ENCODE results near the gene C2CD4D.

C2CD4D gene

DNA sequence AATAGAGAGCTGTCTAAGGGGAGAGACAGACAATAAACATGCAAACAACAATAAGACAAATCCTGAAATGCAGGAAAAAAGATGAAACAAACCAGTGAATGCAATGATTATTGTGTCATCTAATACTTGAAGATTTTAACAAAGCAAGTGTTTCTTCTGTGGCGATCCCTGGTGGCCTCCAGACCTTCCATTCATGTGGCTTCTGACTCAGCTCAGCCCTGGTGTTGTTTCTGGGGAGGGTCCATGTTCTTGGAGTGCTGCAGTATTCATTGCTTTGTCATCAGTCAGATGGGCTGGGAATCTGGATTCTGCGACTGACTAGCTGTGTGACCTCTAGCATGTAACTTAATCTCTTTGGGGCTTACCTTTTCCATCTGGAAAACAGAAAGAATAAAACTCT is 1.5 kb upstream of the C2CD4D start:
- H3K4me3 ChIP-seq (replicated peaks in 1 of 2; ENCODE audit: low read depth in 2 of 2, low read length in 2 of 2) = no peak overlapping the region
- peak in 1 of 2 donors; percentile 82 for DNase-seq (ENCODE audit: low read depth in 2 of 2)
- TF ChIP-seq, protein P1, sequence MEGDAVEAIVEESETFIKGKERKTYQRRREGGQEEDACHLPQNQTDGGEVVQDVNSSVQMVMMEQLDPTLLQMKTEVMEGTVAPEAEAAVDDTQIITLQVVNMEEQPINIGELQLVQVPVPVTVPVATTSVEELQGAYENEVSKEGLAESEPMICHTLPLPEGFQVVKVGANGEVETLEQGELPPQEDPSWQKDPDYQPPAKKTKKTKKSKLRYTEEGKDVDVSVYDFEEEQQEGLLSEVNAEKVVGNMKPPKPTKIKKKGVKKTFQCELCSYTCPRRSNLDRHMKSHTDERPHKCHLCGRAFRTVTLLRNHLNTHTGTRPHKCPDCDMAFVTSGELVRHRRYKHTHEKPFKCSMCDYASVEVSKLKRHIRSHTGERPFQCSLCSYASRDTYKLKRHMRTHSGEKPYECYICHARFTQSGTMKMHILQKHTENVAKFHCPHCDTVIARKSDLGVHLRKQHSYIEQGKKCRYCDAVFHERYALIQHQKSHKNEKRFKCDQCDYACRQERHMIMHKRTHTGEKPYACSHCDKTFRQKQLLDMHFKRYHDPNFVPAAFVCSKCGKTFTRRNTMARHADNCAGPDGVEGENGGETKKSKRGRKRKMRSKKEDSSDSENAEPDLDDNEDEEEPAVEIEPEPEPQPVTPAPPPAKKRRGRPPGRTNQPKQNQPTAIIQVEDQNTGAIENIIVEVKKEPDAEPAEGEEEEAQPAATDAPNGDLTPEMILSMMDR (IDR thresholded peaks at IDR 0.05; ENCODE audit: low read depth, low read length) = no peak

DNA sequence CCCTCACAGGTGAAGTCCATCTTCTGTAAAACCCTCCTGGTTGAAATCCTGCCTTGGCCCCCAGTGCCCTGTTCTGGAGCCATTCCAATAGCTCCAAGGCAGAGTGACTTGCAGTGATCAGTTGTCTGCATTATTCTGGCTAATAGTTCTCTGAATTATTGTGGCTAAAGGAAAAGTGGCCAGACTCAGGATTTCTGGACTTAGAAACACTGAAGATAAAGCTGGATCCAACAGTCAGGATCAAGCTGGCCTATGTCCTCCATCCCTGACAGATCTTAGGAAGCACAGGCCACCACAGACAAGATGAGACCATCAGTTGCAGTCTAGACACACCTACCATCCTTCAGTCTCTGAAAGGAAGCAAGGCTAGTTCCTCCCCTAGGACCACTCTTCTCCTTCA is 801 bp upstream of the C2CD4D start:
- no peak overlapping the region for H3K4me3 ChIP-seq (replicated peaks in 1 of 2; ENCODE audit: low read depth in 2 of 2, low read length in 2 of 2)
- no peak for DNase-seq (ENCODE audit: low read depth in 2 of 2)
- TF ChIP-seq, protein P1 (IDR thresholded peaks at IDR 0.05; ENCODE audit: low read depth, low read length) = no peak

DNA sequence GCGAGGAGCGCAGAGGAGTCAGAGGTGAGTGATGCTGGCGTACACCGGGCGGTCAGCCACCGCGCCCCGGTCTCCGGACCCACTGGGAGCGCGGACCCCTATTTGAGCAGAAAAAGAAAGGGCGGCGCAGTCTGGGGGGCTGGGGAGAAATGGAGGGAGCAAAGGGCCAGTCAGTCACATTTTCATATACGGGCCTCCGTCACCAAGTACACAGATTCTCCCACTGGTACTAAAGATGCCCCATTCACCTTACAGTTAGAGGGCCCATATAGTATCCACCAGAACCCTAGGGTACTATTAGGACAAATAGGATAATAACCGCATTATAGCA is 573 bp downstream of the C2CD4D start:
- H3K4me3 ChIP-seq (replicated peaks in 1 of 2; ENCODE audit: low read depth in 2 of 2, low read length in 2 of 2) = peak overlapping the region; percentile 11 to 18
- TF ChIP-seq, protein P1 (IDR thresholded peaks at IDR 0.05; ENCODE audit: low read depth, low read length) = no peak
- DNase-seq (ENCODE audit: low read depth in 2 of 2) = no peak

DNA sequence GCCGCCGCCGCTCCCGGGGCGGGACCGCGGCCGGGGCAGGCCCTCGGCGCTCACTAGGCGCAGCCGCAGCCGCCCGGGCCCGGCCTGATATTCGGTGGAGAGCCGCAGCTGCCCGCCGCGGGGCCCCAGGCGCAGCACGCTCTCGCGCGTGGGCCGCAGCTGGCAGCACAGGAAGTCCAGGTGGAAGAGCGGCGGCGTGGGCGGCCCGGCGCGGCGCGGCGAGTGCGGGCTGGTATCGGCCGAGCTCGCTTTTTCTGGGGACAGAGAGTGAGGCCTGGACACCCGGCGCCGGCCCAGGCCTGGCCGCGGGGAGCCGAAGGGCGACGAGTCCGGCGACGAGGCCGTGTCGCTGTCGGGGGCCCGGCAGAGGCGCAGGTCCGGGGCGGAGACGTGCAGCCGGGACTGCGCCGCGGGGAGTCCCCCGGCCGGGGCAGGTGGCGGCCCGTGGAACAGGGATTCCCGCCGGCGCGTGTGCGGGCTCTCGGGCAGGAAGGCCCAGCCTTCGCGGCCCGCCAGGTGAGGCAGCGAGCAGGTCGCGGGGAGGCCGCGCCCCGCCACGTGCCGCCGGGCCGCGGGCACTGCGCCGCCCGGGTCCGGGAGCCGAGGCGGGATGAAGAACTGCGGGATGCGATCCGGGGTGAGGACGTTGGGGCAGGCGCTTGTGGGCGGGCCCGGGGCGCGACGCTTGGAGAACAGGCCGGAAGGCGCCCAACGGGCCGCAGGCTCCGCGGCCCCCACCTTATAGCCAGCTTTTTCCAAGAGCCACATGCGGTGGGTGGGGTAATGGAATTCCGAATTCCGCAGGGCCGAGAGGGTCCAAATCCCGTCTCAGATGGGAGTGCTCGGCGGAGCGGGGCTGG is 1.2 kb downstream of the C2CD4D start:
- TF ChIP-seq, protein P1 (IDR thresholded peaks at IDR 0.05; ENCODE audit: low read depth, low read length) = no peak
- DNase-seq (ENCODE audit: low read depth in 2 of 2) = no peak
- peak overlapping the region; percentile 11 to 18 for H3K4me3 ChIP-seq (replicated peaks in 1 of 2; ENCODE audit: low read depth in 2 of 2, low read length in 2 of 2)

DNA sequence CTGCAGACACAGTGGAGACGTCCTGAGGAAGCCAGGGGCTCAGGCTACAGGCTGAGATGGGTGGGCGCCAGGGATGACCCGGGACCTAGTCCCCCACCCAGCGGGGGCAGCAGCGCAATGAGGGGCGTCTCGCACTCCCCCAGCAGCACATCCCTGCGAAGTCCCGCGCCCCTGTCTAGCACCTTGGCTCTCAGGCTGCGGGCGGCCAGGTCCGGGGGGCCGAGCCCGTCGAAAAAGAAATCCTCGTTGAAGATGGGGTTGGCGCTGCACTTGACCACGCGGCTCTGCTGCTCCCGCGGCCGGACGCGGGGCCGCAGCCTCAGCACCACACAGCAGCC is 1.8 kb downstream of the C2CD4D start:
- TF ChIP-seq, protein P1 (IDR thresholded peaks at IDR 0.05; ENCODE audit: low read depth, low read length) = no peak
- no peak for DNase-seq (ENCODE audit: low read depth in 2 of 2)
- no peak overlapping the region for H3K4me3 ChIP-seq (replicated peaks in 1 of 2; ENCODE audit: low read depth in 2 of 2, low read length in 2 of 2)

DNA sequence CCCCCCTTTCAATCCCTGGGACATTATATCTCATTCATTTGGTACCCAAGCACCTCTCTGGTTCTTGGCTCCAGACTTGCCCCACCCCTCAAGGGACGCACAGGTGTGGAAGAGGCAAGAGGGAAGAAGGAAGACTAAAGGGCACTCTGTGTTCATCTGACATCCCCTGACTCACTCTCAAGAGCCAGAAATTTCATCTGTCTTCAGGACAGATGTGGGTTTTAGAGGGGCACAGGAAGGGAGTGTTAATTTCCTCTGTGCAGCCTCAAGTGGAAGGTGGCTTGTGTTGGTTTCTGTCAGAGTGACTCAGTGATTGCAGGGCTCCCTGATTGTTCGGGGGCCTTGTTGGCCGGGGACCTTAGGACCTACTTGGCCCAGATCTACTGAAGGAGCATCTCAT is 2.4 kb downstream of the C2CD4D start:
- DNase-seq (ENCODE audit: low read depth in 2 of 2) = no peak
- H3K4me3 ChIP-seq (replicated peaks in 1 of 2; ENCODE audit: low read depth in 2 of 2, low read length in 2 of 2) = no peak overlapping the region
- TF ChIP-seq, protein P1 (IDR thresholded peaks at IDR 0.05; ENCODE audit: low read depth, low read length) = no peak

DNA sequence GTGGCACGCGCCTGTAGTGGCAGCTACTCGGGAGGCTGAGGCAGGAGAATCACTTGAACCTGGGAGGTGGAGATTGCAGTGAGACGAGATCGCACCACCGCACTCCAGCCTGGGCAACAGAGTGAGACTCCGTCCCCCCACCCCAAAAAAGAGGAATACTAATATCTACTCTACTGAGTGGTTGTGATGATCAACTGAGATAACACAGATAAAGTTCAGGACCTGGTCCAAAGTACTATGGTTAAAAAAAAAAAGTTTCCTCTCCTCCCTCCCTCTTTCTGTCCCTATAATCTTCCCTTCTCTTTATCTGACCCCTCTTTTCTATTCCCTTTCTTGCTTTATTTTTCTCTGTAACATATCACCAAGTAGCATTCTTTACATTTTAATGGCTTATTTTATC is 4.0 kb downstream of the C2CD4D start:
- no peak overlapping the region for H3K4me3 ChIP-seq (replicated peaks in 1 of 2; ENCODE audit: low read depth in 2 of 2, low read length in 2 of 2)
- no peak for DNase-seq (ENCODE audit: low read depth in 2 of 2)
- TF ChIP-seq, protein P1 (IDR thresholded peaks at IDR 0.05; ENCODE audit: low read depth, low read length) = no peak

Data from cardiac fibroblast (primary cell).